HepG2 (cell line): Measurements from ENCODE around the gene SLC12A3. TPM values are rescaled to one million over a fixed set of nuclear protein-coding genes. Genes with fewer than 3 reads are reported as not detected.

Experiments
- ADNP ChIP-seq: sonication (generic); formaldehyde crosslinking; IDR thresholded peaks from 2 replicates; pipeline ENCODE4 v1.4.0; 2020; ENCODE audit warnings: missing genetic modification reagents
- DNMT1 ChIP-seq: sonication (generic); formaldehyde crosslinking; IDR thresholded peaks from 2 replicates; pipeline ENCODE4 v1.5.1; 2020; ENCODE audit warnings: mild to moderate bottlenecking, missing genetic modification reagents
- DNMT3B ChIP-seq: conservative IDR thresholded peaks from 2 replicates; pipeline ENCODE4 v1.6.1; 2016; ENCODE audit warnings: missing biosample characterization, control low read depth
- GATAD2A ChIP-seq: IDR thresholded peaks from 2 replicates; pipeline ENCODE4 v1.6.1; 2016
- IKZF1 ChIP-seq: fragments of 450-650 bp; IDR thresholded peaks from 2 replicates; pipeline ENCODE4 v1.7.1; 2016
- IRX3 ChIP-seq: sonication (generic); formaldehyde crosslinking; IDR thresholded peaks from 2 replicates; pipeline ENCODE4 v1.8.1; 2023; ENCODE audit warnings: mild to moderate bottlenecking, low read depth, missing genetic modification reagents, borderline replicate concordance
- NCOR1 ChIP-seq: fragments of 200-600 bp; sonication (generic); IDR thresholded peaks from 2 replicates; pipeline ENCODE4 v1.7.0; 2017; ENCODE audit warnings: antibody characterized with exemption, low read length, borderline replicate concordance
- NKX3-1 ChIP-seq: sonication (generic); formaldehyde crosslinking; IDR thresholded peaks from 2 replicates; pipeline ENCODE4 v1.5.0; 2020; ENCODE audit warnings: missing genetic modification reagents
- NR2F6 ChIP-seq, 2 experiments: IDR thresholded peaks; 2 replicates each; pipeline ENCODE4 v1.6.1; 2016; ENCODE audit warnings: antibody characterized with exemption in 1 of 2, mild to moderate bottlenecking in 1 of 2
- SMAD1 ChIP-seq: sonication (generic); formaldehyde crosslinking; IDR thresholded peaks from 2 replicates; pipeline ENCODE4 v1.4.0; 2020; ENCODE audit warnings: missing genetic modification reagents, low read depth, mild to moderate bottlenecking, borderline replicate concordance
- SNRNP70 ChIP-seq: fragments of 200-400 bp; formaldehyde crosslinking; IDR thresholded peaks from 2 replicates; pipeline ENCODE4 v1.6.1; 2017; ENCODE audit warnings: mild to moderate bottlenecking, low read depth, low read length, moderate library complexity
- SP1 ChIP-seq, 2 experiments: fragments of 450-650 bp in 1 of 2; sonication (generic) in 1 of 2; formaldehyde crosslinking in 1 of 2; IDR thresholded peaks; 2 replicates each; pipeline versions ENCODE4 v1.4.0 to v1.6.1; 2016 to 2020; ENCODE audit warnings: missing genetic modification reagents in 1 of 2
- SP2 ChIP-seq: sonication (generic); formaldehyde crosslinking; IDR thresholded peaks from 2 replicates; pipeline ENCODE4 v1.5.1; 2020; ENCODE audit warnings: mild to moderate bottlenecking, missing genetic modification reagents
- STAG1 ChIP-seq: sonication (generic); formaldehyde crosslinking; IDR thresholded peaks from 2 replicates; pipeline ENCODE4 v1.4.0; 2020; ENCODE audit warnings: missing genetic modification reagents
- TEAD3 ChIP-seq: optimal IDR thresholded peaks from 2 replicates; pipeline ENCODE3; 2016; ENCODE audit warnings: borderline replicate concordance
- ZC3H13 ChIP-seq: sonication (generic); formaldehyde crosslinking; IDR thresholded peaks from 2 replicates; pipeline ENCODE4 v1.8.1; 2023; ENCODE audit warnings: mild to moderate bottlenecking, missing genetic modification reagents, moderate library complexity
- ZFAT ChIP-seq: sonication (generic); formaldehyde crosslinking; conservative IDR thresholded peaks from 2 replicates; pipeline ENCODE4 v1.8.1; 2023; ENCODE audit warnings: missing genetic modification reagents, inconsistent platforms
- ZNF430 ChIP-seq: sonication (generic); formaldehyde crosslinking; IDR thresholded peaks from 2 replicates; pipeline ENCODE4 v1.9.0; 2021; ENCODE audit warnings: mild to moderate bottlenecking, missing genetic modification reagents
- ZNF501 ChIP-seq: sonication (generic); formaldehyde crosslinking; IDR thresholded peaks from 2 replicates; pipeline ENCODE4 v1.5.1; 2020; ENCODE audit warnings: mild to moderate bottlenecking, moderate library complexity, missing genetic modification reagents
- ZNF670 ChIP-seq: sonication (generic); formaldehyde crosslinking; IDR thresholded peaks from 2 replicates; pipeline ENCODE4 v1.8.0; 2022; ENCODE audit warnings: mild to moderate bottlenecking, missing genetic modification reagents, borderline replicate concordance
- ZNF761 ChIP-seq: sonication (generic); formaldehyde crosslinking; conservative IDR thresholded peaks from 2 replicates; pipeline ENCODE4 v1.4.0; 2020; ENCODE audit warnings: mild to moderate bottlenecking, missing genetic modification reagents
- polyA plus RNA-seq, 8 experiments: library from polyadenylated mRNA; depleted of rRNA in 3 of 8; stranded (reverse) in 7 of 8; unstranded in 1 of 8; fragments of >200 nt; fragmentation: Illumina TruSeq in 4 of 8; extraction: Trizol in 4 of 8; gene quantifications; 2 replicates each; pipeline versions ENCODE4 v1.2.1 to v1.2.3, GENCODE V29; 2011 to 2016; ENCODE audit warnings: low read depth in 4 of 8, missing spikeins in 1 of 8, mixed read lengths in 1 of 8; ENCODE audit not compliant: insufficient read depth in 1 of 8
- total RNA-seq, 5 experiments: library from RNA; depleted of rRNA; stranded (reverse); fragments of >200 nt; fragmentation: Illumina TruSeq; extraction: Trizol; gene quantifications; 2 replicates each; pipeline ENCODE4 v1.2.3, GENCODE V29; 2016; ENCODE audit warnings: low read depth in 1 of 5
- TF ChIP-seq, protein P1 (sequence below): sonication (generic); formaldehyde crosslinking; IDR thresholded peaks from 2 replicates; pipeline ENCODE4 v1.4.0; 2020; ENCODE audit warnings: missing genetic modification reagents
- TF ChIP-seq, protein P2 (sequence below): sonication (generic); formaldehyde crosslinking; IDR thresholded peaks from 2 replicates; pipeline ENCODE4 v1.4.0; 2020; ENCODE audit warnings: missing genetic modification reagents, low read depth, mild to moderate bottlenecking, borderline replicate concordance
- TF ChIP-seq, protein P3 (sequence below): sonication (generic); formaldehyde crosslinking; IDR thresholded peaks from 2 replicates; pipeline ENCODE4 v1.8.1; 2023; ENCODE audit warnings: mild to moderate bottlenecking, missing genetic modification reagents
- TF ChIP-seq, protein P4 (sequence below): sonication (generic); IDR thresholded peaks from 2 replicates; pipeline ENCODE4 v1.6.1; 2016; ENCODE audit warnings: low read depth, borderline replicate concordance
- TF ChIP-seq, protein P5 (sequence below): IDR thresholded peaks from 2 replicates; pipeline ENCODE4 v1.6.1; 2016; ENCODE audit warnings: mild to moderate bottlenecking, missing biosample characterization, missing genetic modification reagents

The SLC12A3 gene
- total and polyA plus RNA-seq, 2 of the 13 experiments (the other 11 are each of a cell fraction or from before 2014, with no cell fraction given) = 6.2 TPM; not detected in 1

DNA sequence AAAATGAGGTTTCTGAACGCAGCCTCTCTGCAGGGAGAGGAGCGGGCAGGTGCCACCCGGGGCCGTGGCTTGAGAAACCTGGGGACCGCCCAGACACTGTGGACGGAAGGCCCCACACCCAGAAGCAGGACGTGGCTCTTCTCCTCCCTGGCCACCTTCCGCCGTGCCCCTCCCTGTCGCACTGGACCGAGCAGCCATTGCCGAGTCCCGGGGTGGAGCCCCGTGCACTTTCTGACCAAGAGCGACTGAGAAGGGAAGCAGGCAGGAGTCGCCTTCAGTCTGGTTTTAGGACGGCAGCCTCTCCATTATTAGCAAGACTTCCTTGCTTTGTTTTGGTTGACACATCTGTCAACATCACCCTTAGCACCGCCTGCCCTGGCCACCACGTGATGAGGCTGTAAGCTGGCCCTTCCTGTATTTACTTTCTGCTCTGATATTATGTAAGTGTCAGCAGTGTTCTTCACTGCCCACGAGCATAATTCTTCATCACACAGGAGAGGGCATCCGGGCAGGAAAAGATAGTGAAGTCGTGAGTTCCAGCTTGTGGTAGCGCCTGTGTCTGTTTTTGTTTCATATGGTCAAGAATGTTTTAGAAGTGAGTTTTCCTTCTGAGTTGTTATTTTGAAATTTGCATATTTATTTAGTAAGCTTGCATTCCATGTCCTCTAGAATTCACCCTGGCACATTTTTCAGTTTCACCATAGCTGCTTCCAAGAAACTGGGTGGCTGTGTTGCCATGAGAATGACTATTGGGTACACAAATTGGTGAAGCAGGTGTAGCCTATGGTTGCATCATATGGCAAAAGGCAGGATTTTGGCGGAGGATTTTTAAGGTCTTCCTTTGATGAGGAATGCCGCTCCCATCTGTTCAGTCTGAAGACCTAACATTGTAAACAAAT, 68.0 kb downstream of the SLC12A3 start (continued):
- TF ChIP-seq, protein P1, sequence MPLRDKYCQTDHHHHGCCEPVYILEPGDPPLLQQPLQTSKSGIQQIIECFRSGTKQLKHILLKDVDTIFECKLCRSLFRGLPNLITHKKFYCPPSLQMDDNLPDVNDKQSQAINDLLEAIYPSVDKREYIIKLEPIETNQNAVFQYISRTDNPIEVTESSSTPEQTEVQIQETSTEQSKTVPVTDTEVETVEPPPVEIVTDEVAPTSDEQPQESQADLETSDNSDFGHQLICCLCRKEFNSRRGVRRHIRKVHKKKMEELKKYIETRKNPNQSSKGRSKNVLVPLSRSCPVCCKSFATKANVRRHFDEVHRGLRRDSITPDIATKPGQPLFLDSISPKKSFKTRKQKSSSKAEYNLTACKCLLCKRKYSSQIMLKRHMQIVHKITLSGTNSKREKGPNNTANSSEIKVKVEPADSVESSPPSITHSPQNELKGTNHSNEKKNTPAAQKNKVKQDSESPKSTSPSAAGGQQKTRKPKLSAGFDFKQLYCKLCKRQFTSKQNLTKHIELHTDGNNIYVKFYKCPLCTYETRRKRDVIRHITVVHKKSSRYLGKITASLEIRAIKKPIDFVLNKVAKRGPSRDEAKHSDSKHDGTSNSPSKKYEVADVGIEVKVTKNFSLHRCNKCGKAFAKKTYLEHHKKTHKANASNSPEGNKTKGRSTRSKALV (CRISPR knock-in tag) = no peak
- TF ChIP-seq ZNF430 (CRISPR knock-in tag) (peak; percentile 36; the same call in 1 of the 2 replicates), ZFAT (CRISPR knock-in tag) (no peak), IRX3 (no peak), NKX3-1 (0 out of 2 replicates have a peak, but pooled peaks have one; percentile 5), STAG1 (peak; percentile 15; the same call in 1 of the 2 replicates), ZNF501 (CRISPR knock-in tag) (no peak; the same call in 1 of the 2 replicates), NCOR1 (no peak), ZC3H13 (peak; percentile 79), IKZF1 (no peak), GATAD2A (CRISPR knock-in tag) (peak; percentile 81), DNMT3B (CRISPR knock-in tag) (no peak; the same call in 1 of the 2 replicates), ZNF761 (CRISPR knock-in tag) (0 out of 2 replicates have a peak, but pooled peaks have one; percentile 15), ZNF670 (CRISPR knock-in tag) (no peak), DNMT1 (no peak), NR2F6 (IDR thresholded peaks at IDR 0.05) (no peak; the same call in 1 of the 2 replicates), NR2F6 (CRISPR knock-in tag; IDR thresholded peaks at IDR 0.05) (peak; percentile 61; the same call in 1 of the 2 replicates), SP1 (IDR thresholded peaks at IDR 0.05) (no peak), SP1 (CRISPR knock-in tag; IDR thresholded peaks at IDR 0.05) (no peak), ADNP (CRISPR knock-in tag) (no peak), SNRNP70 (no peak), TEAD3 (CRISPR knock-in tag) (peak; percentile 74), SP2 (CRISPR knock-in tag) (no peak), SMAD1 (CRISPR knock-in tag) (no peak)
- TF ChIP-seq, protein P2, sequence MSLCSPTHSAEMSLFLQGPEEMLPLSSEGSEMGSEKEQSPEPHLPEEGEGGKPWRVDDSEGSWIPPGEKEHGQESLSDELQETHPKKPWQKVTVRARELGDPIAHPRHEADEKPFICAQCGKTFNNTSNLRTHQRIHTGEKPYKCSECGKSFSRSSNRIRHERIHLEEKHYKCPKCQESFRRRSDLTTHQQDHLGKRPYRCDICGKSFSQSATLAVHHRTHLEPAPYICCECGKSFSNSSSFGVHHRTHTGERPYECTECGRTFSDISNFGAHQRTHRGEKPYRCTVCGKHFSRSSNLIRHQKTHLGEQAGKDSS (CRISPR knock-in tag) = no peak
- TF ChIP-seq, protein P3, sequence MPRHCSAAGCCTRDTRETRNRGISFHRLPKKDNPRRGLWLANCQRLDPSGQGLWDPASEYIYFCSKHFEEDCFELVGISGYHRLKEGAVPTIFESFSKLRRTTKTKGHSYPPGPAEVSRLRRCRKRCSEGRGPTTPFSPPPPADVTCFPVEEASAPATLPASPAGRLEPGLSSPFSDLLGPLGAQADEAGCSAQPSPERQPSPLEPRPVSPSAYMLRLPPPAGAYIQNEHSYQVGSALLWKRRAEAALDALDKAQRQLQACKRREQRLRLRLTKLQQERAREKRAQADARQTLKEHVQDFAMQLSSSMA (CRISPR knock-in tag) = no peak
- TF ChIP-seq, protein P4, sequence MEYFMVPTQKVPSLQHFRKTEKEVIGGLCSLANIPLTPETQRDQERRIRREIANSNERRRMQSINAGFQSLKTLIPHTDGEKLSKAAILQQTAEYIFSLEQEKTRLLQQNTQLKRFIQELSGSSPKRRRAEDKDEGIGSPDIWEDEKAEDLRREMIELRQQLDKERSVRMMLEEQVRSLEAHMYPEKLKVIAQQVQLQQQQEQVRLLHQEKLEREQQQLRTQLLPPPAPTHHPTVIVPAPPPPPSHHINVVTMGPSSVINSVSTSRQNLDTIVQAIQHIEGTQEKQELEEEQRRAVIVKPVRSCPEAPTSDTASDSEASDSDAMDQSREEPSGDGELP = peak; percentile 80; the same call in 1 of the 2 replicates
- TF ChIP-seq, protein P5, sequence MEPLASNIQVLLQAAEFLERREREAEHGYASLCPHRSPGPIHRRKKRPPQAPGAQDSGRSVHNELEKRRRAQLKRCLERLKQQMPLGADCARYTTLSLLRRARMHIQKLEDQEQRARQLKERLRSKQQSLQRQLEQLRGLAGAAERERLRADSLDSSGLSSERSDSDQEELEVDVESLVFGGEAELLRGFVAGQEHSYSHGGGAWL (CRISPR knock-in tag) = 0 out of 2 replicates have a peak, but pooled peaks have one; percentile 52
